HEK293T (cell line): ENCODE data around the gene PCDHGA11.

Experiments used
- ARNT ChIP-seq: fragments of 450-650 bp; IDR thresholded peaks from 2 replicates; pipeline ENCODE4 v1.6.1; 2017; ENCODE audit warnings: mild to moderate bottlenecking
- BHLHE40 ChIP-seq: fragments of 450-650 bp; IDR thresholded peaks from 2 replicates; pipeline ENCODE4 v1.6.1; 2016; ENCODE audit warnings: mild to moderate bottlenecking, moderate library complexity, borderline replicate concordance
- CTBP1 ChIP-seq: fragments of 450-650 bp; IDR thresholded peaks from 2 replicates; pipeline ENCODE4 v1.6.1; 2016; ENCODE audit warnings: borderline replicate concordance
- ELF4 ChIP-seq: fragments of 450-650 bp; IDR thresholded peaks from 2 replicates; pipeline ENCODE4 v1.6.1; 2017; ENCODE audit warnings: antibody characterized with exemption
- FOXA1 ChIP-seq: fragments of 450-650 bp; IDR thresholded peaks from 2 replicates; pipeline ENCODE4 v1.6.1; 2016; ENCODE audit warnings: mild to moderate bottlenecking
- FOXK2 ChIP-seq: fragments of 450-650 bp; IDR thresholded peaks from 2 replicates; pipeline ENCODE4 v1.6.1; 2016; ENCODE audit warnings: mild to moderate bottlenecking
- FOXM1 ChIP-seq: fragments of 450-650 bp; IDR thresholded peaks from 2 replicates; pipeline ENCODE4 v1.6.1; 2017; ENCODE audit warnings: mild to moderate bottlenecking, borderline replicate concordance
- HDGF ChIP-seq: fragments of 450-650 bp; IDR thresholded peaks from 2 replicates; pipeline ENCODE4 v1.6.1; 2017; ENCODE audit warnings: antibody characterized with exemption, borderline replicate concordance
- LEF1 ChIP-seq: fragments of 450-650 bp; IDR thresholded peaks from 2 replicates; pipeline ENCODE4 v1.6.1; 2017; ENCODE audit warnings: mild to moderate bottlenecking, borderline replicate concordance
- PKNOX1 ChIP-seq: fragments of 450-650 bp; IDR thresholded peaks from 2 replicates; pipeline ENCODE4 v1.6.1; 2016
- SP1 ChIP-seq: fragments of 450-650 bp; IDR thresholded peaks from 2 replicates; pipeline ENCODE4 v1.6.1; 2017
- SUZ12 ChIP-seq: fragments of 450-650 bp; IDR thresholded peaks from 2 replicates; pipeline ENCODE4 v1.6.1; 2016; ENCODE audit warnings: mild to moderate bottlenecking
- TARDBP ChIP-seq: fragments of 450-650 bp; IDR thresholded peaks from 2 replicates; pipeline ENCODE4 v1.6.1; 2016
- ZNF384 ChIP-seq: fragments of 450-650 bp; IDR thresholded peaks from 2 replicates; pipeline ENCODE4 v1.6.1; 2016

- TF ChIP-seq LEF1: no peak
- no peak for TF ChIP-seq ZNF384
- TF ChIP-seq PKNOX1: no peak
- TF ChIP-seq FOXK2: no peak
- no peak for TF ChIP-seq SUZ12
- no peak for TF ChIP-seq TARDBP
- TF ChIP-seq FOXA1: no peak
- no peak for TF ChIP-seq FOXM1
- TF ChIP-seq SP1: no peak
- TF ChIP-seq CTBP1: no peak
- TF ChIP-seq BHLHE40: no peak
- no peak for TF ChIP-seq ELF4
- no peak for TF ChIP-seq ARNT
- no peak for TF ChIP-seq HDGF
Observed at GRCh38 chr5:141374627-141375026, 46.2 kb upstream of the PCDHGA11 start.
